ENCODE data around the gene MFSD2B. TPM values are rescaled to one million over a fixed set of nuclear protein-coding genes. Genes with fewer than 3 reads are reported as not detected.

The MFSD2B gene
- total RNA-seq, 4 donors from 2014 or later, result 0.16 TPM; not detected in 3

GRCh38 chr2:24016853-24017703, 7.2 kb downstream of the MFSD2B start:
- TF ChIP-seq EP300 (IDR thresholded peaks at IDR 0.05; ENCODE audit: low read depth) (no peak), CTCF (IDR thresholded peaks at IDR 0.05) (no peak), POLR2A (IDR thresholded peaks at IDR 0.05) (no peak), POLR2AphosphoS5 (IDR thresholded peaks at IDR 0.05) (no peak)
- no peaks in the 10 kb centered on the region for H3K4me1 ChIP-seq
- H3K4me3 ChIP-seq, result no peak overlapping the region
- H3K9me3 ChIP-seq, result no peaks in the 10 kb centered on the region
- intact Hi-C loops (cut with DNase I; ENCODE audit: low total_unique reads), result no loop called here
- peaks cover 8% of the 10 kb centered on the region for H3K27me3 ChIP-seq
- no peaks in the 10 kb centered on the region for H3K36me3 ChIP-seq
- in situ Hi-C loops (cut with MboI; ENCODE audit: low pct_ligation_motif_present in 1 of 4, low pct_unique_long_range_greater_than_20kb in 1 of 4, low sequenced_read_pairs in 3 of 4), result no loop called here
- WGBS, 2 donors (ENCODE audit: low coverage in 1 of 2), result 90% methylated on average over 34 of the region's 35 CpGs; no CpG with 5 or more reads in 1 of the 2 donors
- no peak for DNase-seq
- H3K27ac ChIP-seq, result no peak overlapping the region

- in situ Hi-C loops (cut with MboI; ENCODE audit: low pct_ligation_motif_present in 1 of 4, low pct_unique_long_range_greater_than_20kb in 1 of 4, low sequenced_read_pairs in 3 of 4) (no loop called here), intact Hi-C loops (cut with DNase I; ENCODE audit: low total_unique reads) (no loop called here)
- DNase-seq, result no peak
- Histone ChIP-seq H3K4me3 (no peak overlapping the region), H3K27ac (no peak overlapping the region), H3K4me1 (no peaks in the 10 kb centered on the region), H3K36me3 (no peaks in the 10 kb centered on the region), H3K9me3 (no peaks in the 10 kb centered on the region), H3K27me3 (peaks cover 2% of the 10 kb centered on the region)
- WGBS, 2 donors (ENCODE audit: low coverage in 1 of 2), result 79 to 93% methylated on average over 8 of the region's 8 CpGs
- TF ChIP-seq EP300 (IDR thresholded peaks at IDR 0.05; ENCODE audit: low read depth), result no peak
Measured at GRCh38 chr2:24017711-24018110, 7.8 kb downstream of the MFSD2B start.

- 87 to 93% methylated on average over 3 to 9 of the region's 9 CpGs for WGBS, 2 donors (ENCODE audit: low coverage in 1 of 2)
- no peaks in the 10 kb centered on the region for H3K4me1 ChIP-seq
- H3K36me3 ChIP-seq, result no peaks in the 10 kb centered on the region
- intact Hi-C loops (cut with DNase I; ENCODE audit: low total_unique reads), result no loop called here
- no peak overlapping the region for H3K27ac ChIP-seq
- H3K27me3 ChIP-seq, result no peaks in the 10 kb centered on the region
- no peak overlapping the region for H3K4me3 ChIP-seq
- TF ChIP-seq POLR2AphosphoS5 (IDR thresholded peaks at IDR 0.05) (no peak), POLR2A (IDR thresholded peaks at IDR 0.05) (no peak), EP300 (IDR thresholded peaks at IDR 0.05; ENCODE audit: low read depth) (no peak), CTCF (IDR thresholded peaks at IDR 0.05) (no peak)
- H3K9me3 ChIP-seq, result no peaks in the 10 kb centered on the region
- in situ Hi-C loops (cut with MboI; ENCODE audit: low pct_ligation_motif_present in 1 of 4, low pct_unique_long_range_greater_than_20kb in 1 of 4, low sequenced_read_pairs in 3 of 4), result no loop called here
- DNase-seq, result no peak
Measured at GRCh38 chr2:24018241-24018640, 8.4 kb downstream of the MFSD2B start.

- WGBS, 2 donors (ENCODE audit: low coverage in 1 of 2), result 79% methylated on average over 5 of the region's 5 CpGs; no CpG with 5 or more reads in 1 of the 2 donors
- no peak overlapping the region for H3K4me3 ChIP-seq
- no peaks in the 10 kb centered on the region for H3K9me3 ChIP-seq
- DNase-seq, result no peak
- intact Hi-C loops (cut with DNase I; ENCODE audit: low total_unique reads) (no loop called here), in situ Hi-C loops (cut with MboI; ENCODE audit: low pct_ligation_motif_present in 1 of 4, low pct_unique_long_range_greater_than_20kb in 1 of 4, low sequenced_read_pairs in 3 of 4) (no loop called here)
- no peaks in the 10 kb centered on the region for H3K36me3 ChIP-seq
- H3K27me3 ChIP-seq, result no peaks in the 10 kb centered on the region
- TF ChIP-seq POLR2A (IDR thresholded peaks at IDR 0.05) (no peak), POLR2AphosphoS5 (IDR thresholded peaks at IDR 0.05) (no peak), CTCF (IDR thresholded peaks at IDR 0.05) (no peak), EP300 (IDR thresholded peaks at IDR 0.05; ENCODE audit: low read depth) (no peak)
- H3K4me1 ChIP-seq, result no peaks in the 10 kb centered on the region
- H3K27ac ChIP-seq, result no peak overlapping the region
Measured at GRCh38 chr2:24019729-24020128, 9.8 kb downstream of the MFSD2B start.

Data from transverse colon (tissue), 4 donors.